GM23338 (cell line): ENCODE results near the gene ZNF644. TPM values are rescaled to one million over a fixed set of nuclear protein-coding genes. Genes with fewer than 3 reads are reported as not detected.

Experiments used
- ATAC-seq: fragments of 200-7000 bp; cut with Tn5 transposase; 3 replicates; pipeline ENCODE4 v1.9.1; 2020
- DNase-seq: peaks from one replicate; pipeline ENCODE4 v3.0.0-alpha.2; 2015; ENCODE audit warnings: low spot score
- H2AFZ ChIP-seq: fragments of 200-600 bp; sonication (generic); 2 replicates; pipeline ENCODE4 v1.8.0; 2016; ENCODE audit warnings: antibody characterized with exemption, mild to moderate bottlenecking, moderate library complexity
- H3F3A ChIP-seq: fragments of 200-600 bp; sonication (generic); replicated peaks from 2 replicates; pipeline ENCODE4 v1.8.0; 2017; ENCODE audit warnings: antibody characterized with exemption, mixed run types, low read depth
- H3K27ac ChIP-seq: fragments of 200-600 bp; sonication (generic); 2 replicates; pipeline ENCODE4 v1.6.1; 2016; ENCODE audit warnings: low read depth
- H3K27me3 ChIP-seq: fragments of 200-600 bp; sonication (generic); 2 replicates; pipeline ENCODE4 v1.8.0; 2016; ENCODE audit warnings: mild to moderate bottlenecking, mixed run types, moderate library complexity; ENCODE audit not compliant: insufficient read depth
- H3K36me3 ChIP-seq: fragments of 200-600 bp; sonication (generic); 2 replicates; pipeline ENCODE4 v1.8.0; 2016; ENCODE audit warnings: mild to moderate bottlenecking; ENCODE audit not compliant: insufficient read depth
- H3K4me1 ChIP-seq: fragments of 200-600 bp; sonication (generic); 2 replicates; pipeline ENCODE4 v1.8.0; 2016; ENCODE audit warnings: mild to moderate bottlenecking, moderate library complexity; ENCODE audit not compliant: insufficient read depth
- H3K4me2 ChIP-seq: fragments of 200-600 bp; sonication (generic); 2 replicates; pipeline ENCODE4 v1.7.1; 2017; ENCODE audit warnings: mixed run types
- H3K4me3 ChIP-seq: fragments of 200-600 bp; sonication (generic); 2 replicates; pipeline ENCODE4 v1.6.1; 2016; ENCODE audit warnings: mixed run types
- H3K79me2 ChIP-seq: fragments of 200-600 bp; sonication (generic); replicated peaks from 2 replicates; pipeline ENCODE4 v1.8.0; 2017; ENCODE audit warnings: mild to moderate bottlenecking; ENCODE audit not compliant: insufficient read depth
- H3K9me2 ChIP-seq: fragments of 200-600 bp; sonication (generic); 2 replicates; pipeline ENCODE4 v1.8.0; 2017; ENCODE audit not compliant: insufficient read depth
- H4K20me1 ChIP-seq: fragments of 200-600 bp; sonication (generic); replicated peaks from 2 replicates; pipeline ENCODE4 v1.8.0; 2017; ENCODE audit warnings: mild to moderate bottlenecking; ENCODE audit not compliant: insufficient read depth
- H3K27ac Mint-ChIP-seq: 2 replicates; pipeline ENCODE4 v1.8.0; 2020; ENCODE audit warnings: inconsistent platforms, mild to moderate bottlenecking, moderate library complexity, mixed read lengths
- H3K27me3 Mint-ChIP-seq: 3 replicates; pipeline ENCODE4 v1.8.0; 2022; ENCODE audit warnings: low read depth, mild to moderate bottlenecking, moderate library complexity, mixed read lengths, inconsistent platforms; ENCODE audit not compliant: insufficient read depth, poor library complexity
- H3K36me3 Mint-ChIP-seq: 3 replicates; pipeline ENCODE4 v1.8.0; 2021; ENCODE audit warnings: low read depth, mild to moderate bottlenecking, inconsistent platforms, moderate library complexity, mixed read lengths
- H3K4me1 Mint-ChIP-seq: 3 replicates; pipeline ENCODE4 v1.8.0; 2020; ENCODE audit warnings: mild to moderate bottlenecking, inconsistent platforms, mixed read lengths
- H3K4me3 Mint-ChIP-seq: 3 replicates; pipeline ENCODE4 v1.8.0; 2021; ENCODE audit warnings: moderate library complexity, mild to moderate bottlenecking, inconsistent platforms, mixed read lengths
- H3K9me3 Mint-ChIP-seq: 3 replicates; pipeline ENCODE4 v1.8.0; 2020; ENCODE audit warnings: moderate library complexity, mild to moderate bottlenecking, inconsistent platforms, mixed read lengths
- POLR2AphosphoS5 ChIP-seq: IDR thresholded peaks from 2 replicates; pipeline ENCODE4 v1.6.1; 2016; ENCODE audit warnings: antibody characterized with exemption, low read depth
- polyA plus RNA-seq: library from polyadenylated mRNA; unstranded; fragments of >200 nt; fragmentation: Nextera tagmentation; extraction: Ambion mirVana; gene quantifications from 2 replicates; pipeline ENCODE4 v1.2.1, GENCODE V29; 2016
- total RNA-seq: library from RNA; depleted of rRNA; stranded (reverse); fragments of >200 nt; shearing (Covaris generic); gene quantifications from 2 replicates; pipeline ENCODE4 v1.2.3, GENCODE V29; 2014
- TF ChIP-seq, protein P1 (sequence below): fragments of 250-450 bp; sonication (Bioruptor Pico); IDR thresholded peaks from 2 replicates; pipeline ENCODE4 v1.5.0; 2020; ENCODE audit warnings: mild to moderate bottlenecking, moderate library complexity
- TF ChIP-seq, protein P2 (sequence below): IDR thresholded peaks from one replicate; pipeline ENCODE4 v1.6.1; 2018; ENCODE audit warnings: antibody characterized with exemption; ENCODE audit not compliant: unreplicated experiment
- TF ChIP-seq, protein P3 (sequence below): IDR thresholded peaks from 2 replicates; pipeline ENCODE4 v1.6.1; 2016; ENCODE audit warnings: antibody characterized with exemption

Gene ZNF644
- total and polyA plus RNA-seq, 2 experiments from 2014 or later = 101 to 103 TPM

DNA sequence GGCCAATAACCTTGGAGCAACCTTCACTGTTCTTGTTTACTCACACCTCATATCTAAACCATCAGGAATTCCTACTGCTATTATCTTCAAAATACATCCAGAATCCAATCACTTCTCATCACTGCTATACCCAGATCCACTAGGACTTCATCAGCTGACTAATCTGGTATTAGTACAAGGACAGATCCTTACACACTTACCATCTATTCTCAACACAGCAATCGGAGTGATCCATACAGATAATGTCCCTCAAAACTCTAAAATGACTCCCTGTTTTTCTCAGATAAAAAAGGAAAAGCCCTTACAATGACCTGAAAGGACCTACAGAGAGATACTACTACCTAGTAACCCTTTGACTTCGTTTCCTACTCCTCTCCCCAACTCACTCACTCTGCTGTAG lies 70.8 kb downstream of the ZNF644 start (continued):
- TF ChIP-seq, protein P1, sequence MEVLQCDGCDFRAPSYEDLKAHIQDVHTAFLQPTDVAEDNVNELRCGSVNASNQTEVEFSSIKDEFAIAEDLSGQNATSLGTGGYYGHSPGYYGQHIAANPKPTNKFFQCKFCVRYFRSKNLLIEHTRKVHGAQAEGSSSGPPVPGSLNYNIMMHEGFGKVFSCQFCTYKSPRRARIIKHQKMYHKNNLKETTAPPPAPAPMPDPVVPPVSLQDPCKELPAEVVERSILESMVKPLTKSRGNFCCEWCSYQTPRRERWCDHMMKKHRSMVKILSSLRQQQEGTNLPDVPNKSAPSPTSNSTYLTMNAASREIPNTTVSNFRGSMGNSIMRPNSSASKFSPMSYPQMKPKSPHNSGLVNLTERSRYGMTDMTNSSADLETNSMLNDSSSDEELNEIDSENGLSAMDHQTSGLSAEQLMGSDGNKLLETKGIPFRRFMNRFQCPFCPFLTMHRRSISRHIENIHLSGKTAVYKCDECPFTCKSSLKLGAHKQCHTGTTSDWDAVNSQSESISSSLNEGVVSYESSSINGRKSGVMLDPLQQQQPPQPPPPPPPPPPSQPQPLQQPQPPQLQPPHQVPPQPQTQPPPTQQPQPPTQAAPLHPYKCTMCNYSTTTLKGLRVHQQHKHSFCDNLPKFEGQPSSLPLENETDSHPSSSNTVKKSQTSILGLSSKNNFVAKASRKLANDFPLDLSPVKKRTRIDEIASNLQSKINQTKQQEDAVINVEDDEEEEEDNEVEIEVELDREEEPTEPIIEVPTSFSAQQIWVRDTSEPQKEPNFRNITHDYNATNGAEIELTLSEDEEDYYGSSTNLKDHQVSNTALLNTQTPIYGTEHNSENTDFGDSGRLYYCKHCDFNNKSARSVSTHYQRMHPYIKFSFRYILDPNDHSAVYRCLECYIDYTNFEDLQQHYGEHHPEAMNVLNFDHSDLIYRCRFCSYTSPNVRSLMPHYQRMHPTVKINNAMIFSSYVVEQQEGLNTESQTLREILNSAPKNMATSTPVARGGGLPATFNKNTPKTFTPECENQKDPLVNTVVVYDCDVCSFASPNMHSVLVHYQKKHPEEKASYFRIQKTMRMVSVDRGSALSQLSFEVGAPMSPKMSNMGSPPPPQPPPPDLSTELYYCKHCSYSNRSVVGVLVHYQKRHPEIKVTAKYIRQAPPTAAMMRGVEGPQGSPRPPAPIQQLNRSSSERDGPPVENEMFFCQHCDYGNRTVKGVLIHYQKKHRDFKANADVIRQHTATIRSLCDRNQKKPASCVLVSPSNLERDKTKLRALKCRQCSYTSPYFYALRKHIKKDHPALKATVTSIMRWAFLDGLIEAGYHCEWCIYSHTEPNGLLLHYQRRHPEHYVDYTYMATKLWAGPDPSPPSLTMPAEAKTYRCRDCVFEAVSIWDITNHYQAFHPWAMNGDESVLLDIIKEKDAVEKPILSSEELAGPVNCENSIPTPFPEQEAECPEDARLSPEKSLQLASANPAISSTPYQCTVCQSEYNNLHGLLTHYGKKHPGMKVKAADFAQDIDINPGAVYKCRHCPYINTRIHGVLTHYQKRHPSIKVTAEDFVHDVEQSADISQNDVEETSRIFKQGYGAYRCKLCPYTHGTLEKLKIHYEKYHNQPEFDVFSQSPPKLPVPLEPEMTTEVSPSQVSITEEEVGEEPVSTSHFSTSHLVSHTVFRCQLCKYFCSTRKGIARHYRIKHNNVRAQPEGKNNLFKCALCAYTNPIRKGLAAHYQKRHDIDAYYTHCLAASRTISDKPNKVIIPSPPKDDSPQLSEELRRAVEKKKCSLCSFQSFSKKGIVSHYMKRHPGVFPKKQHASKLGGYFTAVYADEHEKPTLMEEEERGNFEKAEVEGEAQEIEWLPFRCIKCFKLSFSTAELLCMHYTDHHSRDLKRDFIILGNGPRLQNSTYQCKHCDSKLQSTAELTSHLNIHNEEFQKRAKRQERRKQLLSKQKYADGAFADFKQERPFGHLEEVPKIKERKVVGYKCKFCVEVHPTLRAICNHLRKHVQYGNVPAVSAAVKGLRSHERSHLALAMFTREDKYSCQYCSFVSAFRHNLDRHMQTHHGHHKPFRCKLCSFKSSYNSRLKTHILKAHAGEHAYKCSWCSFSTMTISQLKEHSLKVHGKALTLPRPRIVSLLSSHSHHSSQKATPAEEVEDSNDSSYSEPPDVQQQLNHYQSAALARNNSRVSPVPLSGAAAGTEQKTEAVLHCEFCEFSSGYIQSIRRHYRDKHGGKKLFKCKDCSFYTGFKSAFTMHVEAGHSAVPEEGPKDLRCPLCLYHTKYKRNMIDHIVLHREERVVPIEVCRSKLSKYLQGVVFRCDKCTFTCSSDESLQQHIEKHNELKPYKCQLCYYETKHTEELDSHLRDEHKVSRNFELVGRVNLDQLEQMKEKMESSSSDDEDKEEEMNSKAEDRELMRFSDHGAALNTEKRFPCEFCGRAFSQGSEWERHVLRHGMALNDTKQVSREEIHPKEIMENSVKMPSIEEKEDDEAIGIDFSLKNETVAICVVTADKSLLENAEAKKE = no peak
- TF ChIP-seq, protein P2, sequence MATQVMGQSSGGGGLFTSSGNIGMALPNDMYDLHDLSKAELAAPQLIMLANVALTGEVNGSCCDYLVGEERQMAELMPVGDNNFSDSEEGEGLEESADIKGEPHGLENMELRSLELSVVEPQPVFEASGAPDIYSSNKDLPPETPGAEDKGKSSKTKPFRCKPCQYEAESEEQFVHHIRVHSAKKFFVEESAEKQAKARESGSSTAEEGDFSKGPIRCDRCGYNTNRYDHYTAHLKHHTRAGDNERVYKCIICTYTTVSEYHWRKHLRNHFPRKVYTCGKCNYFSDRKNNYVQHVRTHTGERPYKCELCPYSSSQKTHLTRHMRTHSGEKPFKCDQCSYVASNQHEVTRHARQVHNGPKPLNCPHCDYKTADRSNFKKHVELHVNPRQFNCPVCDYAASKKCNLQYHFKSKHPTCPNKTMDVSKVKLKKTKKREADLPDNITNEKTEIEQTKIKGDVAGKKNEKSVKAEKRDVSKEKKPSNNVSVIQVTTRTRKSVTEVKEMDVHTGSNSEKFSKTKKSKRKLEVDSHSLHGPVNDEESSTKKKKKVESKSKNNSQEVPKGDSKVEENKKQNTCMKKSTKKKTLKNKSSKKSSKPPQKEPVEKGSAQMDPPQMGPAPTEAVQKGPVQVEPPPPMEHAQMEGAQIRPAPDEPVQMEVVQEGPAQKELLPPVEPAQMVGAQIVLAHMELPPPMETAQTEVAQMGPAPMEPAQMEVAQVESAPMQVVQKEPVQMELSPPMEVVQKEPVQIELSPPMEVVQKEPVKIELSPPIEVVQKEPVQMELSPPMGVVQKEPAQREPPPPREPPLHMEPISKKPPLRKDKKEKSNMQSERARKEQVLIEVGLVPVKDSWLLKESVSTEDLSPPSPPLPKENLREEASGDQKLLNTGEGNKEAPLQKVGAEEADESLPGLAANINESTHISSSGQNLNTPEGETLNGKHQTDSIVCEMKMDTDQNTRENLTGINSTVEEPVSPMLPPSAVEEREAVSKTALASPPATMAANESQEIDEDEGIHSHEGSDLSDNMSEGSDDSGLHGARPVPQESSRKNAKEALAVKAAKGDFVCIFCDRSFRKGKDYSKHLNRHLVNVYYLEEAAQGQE = no peak
- TF ChIP-seq, protein P3, sequence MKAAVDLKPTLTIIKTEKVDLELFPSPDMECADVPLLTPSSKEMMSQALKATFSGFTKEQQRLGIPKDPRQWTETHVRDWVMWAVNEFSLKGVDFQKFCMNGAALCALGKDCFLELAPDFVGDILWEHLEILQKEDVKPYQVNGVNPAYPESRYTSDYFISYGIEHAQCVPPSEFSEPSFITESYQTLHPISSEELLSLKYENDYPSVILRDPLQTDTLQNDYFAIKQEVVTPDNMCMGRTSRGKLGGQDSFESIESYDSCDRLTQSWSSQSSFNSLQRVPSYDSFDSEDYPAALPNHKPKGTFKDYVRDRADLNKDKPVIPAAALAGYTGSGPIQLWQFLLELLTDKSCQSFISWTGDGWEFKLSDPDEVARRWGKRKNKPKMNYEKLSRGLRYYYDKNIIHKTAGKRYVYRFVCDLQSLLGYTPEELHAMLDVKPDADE = no peak
- TF ChIP-seq POLR2AphosphoS5 = no peak

DNA sequence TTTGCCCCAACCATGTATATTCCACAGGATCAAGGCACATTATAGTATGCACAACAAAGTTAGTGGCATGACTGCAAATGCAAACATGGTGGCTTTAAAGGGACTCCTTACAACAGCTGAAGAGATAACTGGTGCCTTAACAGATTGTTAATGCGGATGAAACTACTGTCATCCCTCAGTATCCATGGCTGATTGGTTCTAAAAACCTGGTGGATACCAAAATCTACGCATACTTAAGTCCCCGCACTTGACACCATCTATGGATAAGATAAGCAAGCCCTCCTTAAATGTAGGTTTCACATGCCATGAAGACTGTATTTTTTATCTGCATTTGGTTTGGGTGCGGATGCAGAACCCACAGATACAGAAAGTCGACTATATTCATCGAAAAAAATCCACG lies 73.5 kb downstream of the ZNF644 start:
- Mint-ChIP-seq H3K27me3 (peaks cover 5% of the 10 kb centered on the region), H3K4me3 (no peak overlapping the region)

More for the DNA sequence above, 73.5 kb downstream of the ZNF644 start:
- H3F3A ChIP-seq = no peaks in the 10 kb centered on the region
- H3K4me2 ChIP-seq = no peak overlapping the region
- Mint-ChIP-seq H3K27ac (no peak overlapping the region), H3K9me3 (no peaks in the 10 kb centered on the region), H3K4me1 (peaks cover 27% of the 10 kb centered on the region), H3K36me3 (peaks cover 2% of the 10 kb centered on the region; the same call in 2 of the 3 replicates)
- peaks cover 27% of the 10 kb centered on the region for H3K4me1 ChIP-seq
- TF ChIP-seq, protein P1 = no peak
- H3K27me3 ChIP-seq = no peaks in the 10 kb centered on the region
- no peaks in the 10 kb centered on the region for H3K9me2 ChIP-seq
- H2AFZ ChIP-seq = no peak overlapping the region
- H3K27ac ChIP-seq = no peak overlapping the region
- H3K4me3 ChIP-seq = no peak overlapping the region
- ATAC-seq = no peak
- H3K79me2 ChIP-seq = peaks cover 99% of the 10 kb centered on the region
- peaks cover 66% of the 10 kb centered on the region for H4K20me1 ChIP-seq
- no peak for DNase-seq
- no peaks in the 10 kb centered on the region for H3K36me3 ChIP-seq
